Smooth muscle cell (in vitro differentiated cells): ENCODE data around the gene PLXNB2. TPM values are rescaled to one million over a fixed set of nuclear protein-coding genes. Genes with fewer than 3 reads are reported as not detected.

Source experiments
- DNase-seq: peaks from one replicate; lab custom pipeline; 2025; ENCODE audit not compliant: unreplicated experiment; lab: John Stamatoyannopoulos, UW
- H2AFZ ChIP-seq: fragments of 200-600 bp; sonication (generic); 2 replicates; pipeline ENCODE4 v1.6.0; 2016; ENCODE audit warnings: antibody characterized with exemption, low read depth, mild to moderate bottlenecking
- H3F3A ChIP-seq: fragments of 200-600 bp; sonication (generic); 2 replicates; pipeline ENCODE4 v1.6.0; 2017; ENCODE audit warnings: antibody characterized with exemption, low read depth
- H3K27ac ChIP-seq: fragments of 200-600 bp; sonication (generic); 2 replicates; pipeline ENCODE4 v1.5.1; 2016; ENCODE audit warnings: low read depth, mild to moderate bottlenecking
- H3K27me3 ChIP-seq: fragments of 200-600 bp; sonication (generic); 2 replicates; pipeline ENCODE4 v1.6.1; 2016; ENCODE audit warnings: low read depth, mild to moderate bottlenecking
- H3K36me3 ChIP-seq: fragments of 200-600 bp; sonication (generic); 2 replicates; pipeline ENCODE4 v1.5.1; 2016; ENCODE audit warnings: low read depth
- H3K4me1 ChIP-seq: fragments of 200-600 bp; sonication (generic); 2 replicates; pipeline ENCODE4 v1.5.1; 2016; ENCODE audit warnings: low read depth
- H3K4me2 ChIP-seq: fragments of 200-600 bp; sonication (generic); 2 replicates; pipeline ENCODE4 v1.6.0; 2016; ENCODE audit warnings: mild to moderate bottlenecking
- H3K4me3 ChIP-seq: fragments of 200-600 bp; sonication (generic); 2 replicates; pipeline ENCODE4 v1.5.1; 2016; ENCODE audit warnings: mild to moderate bottlenecking
- H3K79me2 ChIP-seq: fragments of 200-600 bp; sonication (generic); 2 replicates; pipeline ENCODE4 v1.6.0; 2016; ENCODE audit warnings: low read depth, mild to moderate bottlenecking
- H3K9ac ChIP-seq: fragments of 200-600 bp; sonication (generic); 2 replicates; pipeline ENCODE4 v1.6.0; 2016; ENCODE audit warnings: low read depth
- H3K9me3 ChIP-seq: fragments of 200-600 bp; sonication (generic); replicated peaks from 2 replicates; pipeline ENCODE4 v1.5.1; 2016; ENCODE audit warnings: low read depth
- H4K20me1 ChIP-seq: fragments of 200-600 bp; sonication (generic); 2 replicates; pipeline ENCODE4 v1.6.0; 2016; ENCODE audit warnings: low read depth
- WGBS: methylation state at CpG from one replicate; pipeline ENCODE4 v1.1.7; 2016; ENCODE audit warnings: low lambda C conversion rate; 5-methylcytosine and 5-hydroxymethylcytosine counted together
- polyA plus RNA-seq: library from polyadenylated mRNA; unstranded; fragments of >200 nt; fragmentation: Nextera tagmentation; extraction: Ambion mirVana; gene quantifications from 2 replicates; pipeline ENCODE4 v1.2.1, GENCODE V29; 2016
- total RNA-seq: library from RNA; depleted of rRNA; stranded (reverse); fragments of >200 nt; gene quantifications from 2 replicates; pipeline ENCODE4 v1.2.3, GENCODE V29; 2014
- TF ChIP-seq, protein P1 (sequence below): fragments of 200-600 bp; sonication (generic); IDR thresholded peaks from 2 replicates; pipeline ENCODE4 v1.5.1; 2017; ENCODE audit warnings: borderline replicate concordance, mild to moderate bottlenecking, antibody characterized with exemption; ENCODE audit not compliant: insufficient read depth, poor library complexity, severe bottlenecking

The PLXNB2 gene
- total and polyA plus RNA-seq, 2 experiments from 2014 or later, result 195 to 210 TPM

GRCh38 chr22:50309601-50309991 lies 2.1 kb upstream of the PLXNB2 start:
- Histone ChIP-seq H3K4me1 (peaks cover 11% of the 10 kb centered on the region), H2AFZ (no peak overlapping the region), H3K27me3 (no peaks in the 10 kb centered on the region), H3K36me3 (no peaks in the 10 kb centered on the region), H3K4me2 (no peak overlapping the region), H3K4me3 (no peak overlapping the region), H3K79me2 (peaks cover 23% of the 10 kb centered on the region), H3K9ac (no peak overlapping the region), H3F3A (peaks cover 22% of the 10 kb centered on the region), H3K27ac (no peak overlapping the region), H3K9me3 (no peaks in the 10 kb centered on the region), H4K20me1 (peaks cover 8% of the 10 kb centered on the region)
- TF ChIP-seq, protein P1, sequence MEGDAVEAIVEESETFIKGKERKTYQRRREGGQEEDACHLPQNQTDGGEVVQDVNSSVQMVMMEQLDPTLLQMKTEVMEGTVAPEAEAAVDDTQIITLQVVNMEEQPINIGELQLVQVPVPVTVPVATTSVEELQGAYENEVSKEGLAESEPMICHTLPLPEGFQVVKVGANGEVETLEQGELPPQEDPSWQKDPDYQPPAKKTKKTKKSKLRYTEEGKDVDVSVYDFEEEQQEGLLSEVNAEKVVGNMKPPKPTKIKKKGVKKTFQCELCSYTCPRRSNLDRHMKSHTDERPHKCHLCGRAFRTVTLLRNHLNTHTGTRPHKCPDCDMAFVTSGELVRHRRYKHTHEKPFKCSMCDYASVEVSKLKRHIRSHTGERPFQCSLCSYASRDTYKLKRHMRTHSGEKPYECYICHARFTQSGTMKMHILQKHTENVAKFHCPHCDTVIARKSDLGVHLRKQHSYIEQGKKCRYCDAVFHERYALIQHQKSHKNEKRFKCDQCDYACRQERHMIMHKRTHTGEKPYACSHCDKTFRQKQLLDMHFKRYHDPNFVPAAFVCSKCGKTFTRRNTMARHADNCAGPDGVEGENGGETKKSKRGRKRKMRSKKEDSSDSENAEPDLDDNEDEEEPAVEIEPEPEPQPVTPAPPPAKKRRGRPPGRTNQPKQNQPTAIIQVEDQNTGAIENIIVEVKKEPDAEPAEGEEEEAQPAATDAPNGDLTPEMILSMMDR, result no peak
- WGBS, result 89% methylated on average over 7 of the region's 7 CpGs
- no peak for DNase-seq

- H3K27me3 ChIP-seq, result no peaks in the 10 kb centered on the region
- peaks cover 28% of the 10 kb centered on the region for H3K79me2 ChIP-seq
- peak overlapping the region; percentile 64 for H3K4me2 ChIP-seq
- no peak for DNase-seq
- peaks cover 22% of the 10 kb centered on the region for H3F3A ChIP-seq
- H3K36me3 ChIP-seq, result no peaks in the 10 kb centered on the region
- peaks cover 12% of the 10 kb centered on the region for H4K20me1 ChIP-seq
- no peak overlapping the region for H3K9ac ChIP-seq
- no peak overlapping the region for H3K4me3 ChIP-seq
- H3K27ac ChIP-seq, result peak overlapping the region; percentile 76
- peaks cover 15% of the 10 kb centered on the region for H3K4me1 ChIP-seq
- WGBS, result 71% methylated on average over 6 of the region's 9 CpGs
- TF ChIP-seq, protein P1, result no peak
- H2AFZ ChIP-seq, result no peak overlapping the region
- H3K9me3 ChIP-seq, result no peaks in the 10 kb centered on the region
Observed at GRCh38 chr22:50308986-50309600, 1.6 kb upstream of the PLXNB2 start.

GRCh38 chr22:50308597-50308935 lies 1.1 kb upstream of the PLXNB2 start:
- Histone ChIP-seq H3K36me3 (no peaks in the 10 kb centered on the region), H3K27ac (peak overlapping the region; percentile 76), H3K79me2 (peaks cover 34% of the 10 kb centered on the region), H3K4me3 (no peak overlapping the region), H3F3A (peaks cover 25% of the 10 kb centered on the region), H3K4me2 (peak overlapping the region; percentile 64), H3K27me3 (no peaks in the 10 kb centered on the region), H3K9ac (no peak overlapping the region), H3K9me3 (no peaks in the 10 kb centered on the region), H3K4me1 (peaks cover 20% of the 10 kb centered on the region), H2AFZ (no peak overlapping the region), H4K20me1 (peaks cover 17% of the 10 kb centered on the region)
- WGBS, result 6% methylated on average over 2 of the region's 7 CpGs
- DNase-seq, result peak; percentile 35
- TF ChIP-seq, protein P1, result no peak

- Histone ChIP-seq H3K9ac (no peak overlapping the region), H3K9me3 (no peaks in the 10 kb centered on the region), H3K27ac (peak overlapping the region; percentile 76), H3K36me3 (no peaks in the 10 kb centered on the region), H4K20me1 (peaks cover 22% of the 10 kb centered on the region), H3K4me1 (peaks cover 25% of the 10 kb centered on the region), H3K79me2 (peaks cover 39% of the 10 kb centered on the region), H2AFZ (no peak overlapping the region), H3K4me3 (no peak overlapping the region), H3K27me3 (no peaks in the 10 kb centered on the region), H3F3A (peaks cover 31% of the 10 kb centered on the region), H3K4me2 (peak overlapping the region; percentile 64)
- 77% methylated on average over 16 of the region's 19 CpGs for WGBS
- TF ChIP-seq, protein P1, result no peak
- no peak for DNase-seq
Observed at GRCh38 chr22:50307890-50308596, 597 bp upstream of the PLXNB2 start.
